ENCODE data around the gene MAZ. TPM values are rescaled to one million over a fixed set of nuclear protein-coding genes. Genes with fewer than 3 reads are reported as not detected.

Gene MAZ
- total RNA-seq, 1 donor from 2014 or later = 161 TPM

- peak; percentile 17 for DNase-seq (ENCODE audit: low read depth)
These were observed 50.9 kb downstream of the MAZ start for GRCh38 chr16:29857133-29857760.

DNA sequence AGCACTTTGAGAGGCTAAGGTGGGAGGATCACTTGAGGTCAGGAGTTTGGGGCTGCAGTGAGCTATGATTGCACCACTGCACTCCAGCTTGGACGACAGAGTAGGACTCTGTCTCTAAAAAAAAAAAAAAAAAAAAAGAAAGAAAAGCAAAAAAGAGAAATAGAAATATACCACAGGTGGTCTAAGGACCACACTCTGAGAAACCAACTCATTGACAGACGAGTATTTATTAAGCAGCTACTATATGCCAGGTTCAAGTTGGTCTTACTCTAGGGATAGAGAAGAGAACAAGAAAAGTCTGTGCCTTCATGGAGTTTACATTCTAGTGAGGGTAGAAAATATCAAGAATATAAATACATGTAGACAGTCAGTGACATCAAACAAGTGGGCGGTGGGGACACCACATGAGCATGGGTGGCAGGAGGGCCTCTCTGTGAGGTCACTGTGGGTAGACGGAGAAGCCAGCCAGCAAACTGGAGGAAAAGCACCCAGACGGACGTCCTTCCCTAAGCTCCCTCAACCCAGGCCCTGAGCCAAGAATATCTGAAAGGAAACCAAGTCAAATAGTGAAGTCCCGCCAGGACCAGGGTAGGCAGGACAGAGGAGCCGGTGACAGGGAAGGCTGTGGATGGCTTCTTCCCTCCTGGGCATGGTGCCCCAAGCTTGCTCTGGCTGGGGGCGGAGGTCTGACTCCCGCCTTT is 52.0 kb downstream of the MAZ start:
- no peak for DNase-seq (ENCODE audit: low read depth)

GRCh38 chr16:29858974-29859373 is 52.6 kb downstream of the MAZ start:
- no peak for DNase-seq (ENCODE audit: low read depth)

GRCh38 chr16:29860218-29860617 is 53.9 kb downstream of the MAZ start:
- no peak for DNase-seq (ENCODE audit: low read depth)

Other genes with a start within 250 kb of the MAZ start
- 0.05 TPM in 1 of 2 replicates, not detected in the other for gene SPN, start 143.3 kb upstream of the MAZ start, total RNA-seq
- gene QPRT, start 127.3 kb upstream of the MAZ start, total RNA-seq = 119 and 258 TPM in 2 replicates
- not detected in 2 replicates for gene C16orf54, start 60.5 kb upstream of the MAZ start, total RNA-seq
- gene ZG16, start 28.3 kb upstream of the MAZ start, total RNA-seq = not detected in 2 replicates
- 14.0 and 29.5 TPM in 2 replicates for gene KIF22, start 15.8 kb upstream of the MAZ start, total RNA-seq
- gene PRRT2, start 5.7 kb downstream of the MAZ start, total RNA-seq = 0.25 and 0.35 TPM in 2 replicates
- gene PAGR1, start 9.6 kb downstream of the MAZ start, total RNA-seq = 17.7 and 19.6 TPM in 2 replicates
- 431 and 491 TPM in 2 replicates for gene MVP, start 13.9 kb downstream of the MAZ start, total RNA-seq
- 69.1 and 114 TPM in 2 replicates for gene CDIPT, start 56.7 kb downstream of the MAZ start, total RNA-seq
- gene SEZ6L2, start 93.0 kb downstream of the MAZ start, total RNA-seq = 9.2 and 45.7 TPM in 2 replicates
- gene ASPHD1, start 94.0 kb downstream of the MAZ start, total RNA-seq = 15.8 and 33.3 TPM in 2 replicates
- 12.5 and 13.2 TPM in 2 replicates for gene KCTD13, start 119.7 kb downstream of the MAZ start, total RNA-seq
- 48.9 and 112 TPM in 2 replicates for gene TMEM219, start 155.6 kb downstream of the MAZ start, total RNA-seq
- gene TAOK2, start 167.3 kb downstream of the MAZ start, total RNA-seq = 52.4 and 80.9 TPM in 2 replicates
- gene HIRIP3, start 189.1 kb downstream of the MAZ start, total RNA-seq = 7.8 and 8.2 TPM in 2 replicates
- 27.7 and 48.1 TPM in 2 replicates for gene INO80E, start 189.7 kb downstream of the MAZ start, total RNA-seq
- gene DOC2A, start 204.5 kb downstream of the MAZ start, total RNA-seq = 0.80 TPM in 1 of 2 replicates, not detected in the other
- gene C16orf92, start 216.7 kb downstream of the MAZ start, total RNA-seq = not detected in 2 replicates
- gene TLCD3B, start 224.7 kb downstream of the MAZ start, total RNA-seq = 0.15 TPM in 1 of 2 replicates, not detected in the other

Data from renal cortical epithelial cell (primary cell).